ENCODE results near the gene ARPC5L. TPM values are rescaled to one million over a fixed set of nuclear protein-coding genes. Genes with fewer than 3 reads are reported as not detected.

ARPC5L gene
- total and polyA plus RNA-seq, 2 of the 8 experiments (the other 6 are each of a cell fraction or from before 2014, with no cell fraction given), result 34.1 to 50.6 TPM

DNA sequence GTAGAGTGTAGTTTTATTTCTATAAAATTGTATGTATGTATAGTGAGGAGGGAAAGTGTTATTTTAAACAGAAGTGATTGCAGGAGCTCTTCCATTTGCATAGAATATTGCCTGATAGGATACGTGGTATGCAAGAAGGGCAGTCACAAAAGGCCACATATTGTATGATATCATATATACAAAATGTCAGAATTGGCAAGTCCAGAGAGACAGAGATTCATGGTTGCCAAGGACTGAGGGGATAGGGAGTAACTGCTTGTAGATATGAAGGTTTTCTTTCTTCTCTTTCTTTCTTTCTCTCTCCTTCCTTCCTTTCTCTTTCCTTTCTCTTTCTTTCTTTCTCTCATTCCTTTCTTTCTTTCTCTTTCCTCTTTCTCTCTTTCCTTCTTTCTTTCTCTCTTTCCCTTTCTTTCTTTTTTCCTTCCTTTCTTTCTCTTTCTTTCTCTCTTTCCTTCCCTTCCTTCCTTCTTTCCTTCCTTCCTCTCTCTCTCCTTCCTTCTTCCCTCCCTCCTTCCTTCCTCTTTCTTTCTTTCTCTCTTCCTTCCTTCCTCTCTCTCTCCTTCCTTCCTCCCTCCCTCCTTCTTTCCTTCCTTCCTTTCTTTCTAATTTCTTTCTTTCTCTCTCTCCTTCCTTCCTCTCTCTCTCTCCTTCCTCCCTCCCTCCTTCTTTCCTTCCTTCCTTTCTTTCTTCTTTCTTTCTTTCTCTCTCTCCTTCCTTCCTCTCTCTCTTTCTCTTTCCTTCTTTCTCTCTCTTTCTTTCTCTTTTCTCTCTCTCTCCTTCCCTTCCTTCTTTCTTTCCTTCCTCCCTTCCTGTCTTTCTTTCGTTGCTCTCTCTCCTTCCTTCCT is 33.2 kb upstream of the ARPC5L start:
- Histone ChIP-seq H2BK120ac (replicated peaks; ENCODE audit: low read depth, low read length) (no peak overlapping the region), H3K18ac (ENCODE audit: extremely low read depth, low read length) (no peak overlapping the region; the same call in 1 of the 2 replicates), H3K23me2 (ENCODE audit: low read depth, low read length) (no peaks in the 10 kb centered on the region), H2BK5ac (ENCODE audit: low read depth, low read length) (no peak overlapping the region), H3K79me1 (ENCODE audit: low read depth, low read length) (no peaks in the 10 kb centered on the region), H3K4me1 (replicated peaks in 1 of 4; ENCODE audit: control insufficient read depth in 3 of 4, insufficient read depth in 4 of 4, low read length in 3 of 4) (peaks cover 0 to 3% (median 1%) of the 10 kb centered on the region in 4 experiments; a peak in 3 of 7 replicates), H2AFZ (ENCODE audit: low read length) (0 out of 2 replicates have a peak overlapping the region, but pooled peaks have one; percentile 33), H3K27ac (ENCODE audit: low read depth, low read length) (no peak overlapping the region), H3K9ac (replicated peaks in 1 of 4; ENCODE audit: extremely low read depth in 1 of 4, low read depth in 3 of 4, low read length in 3 of 4) (no peak overlapping the region), H4K20me1 (replicated peaks in 1 of 2; ENCODE audit: control insufficient read depth in 1 of 2, insufficient read depth in 2 of 2, low read length in 2 of 2) (no peaks in the 10 kb centered on the region), H3K27me3 (replicated peaks in 1 of 4; ENCODE audit: control insufficient read depth in 3 of 4, extremely low read depth in 1 of 4, insufficient read depth in 3 of 4, low read length in 3 of 4) (no peaks in the 10 kb centered on the region), H4K5ac (ENCODE audit: insufficient read length, low read depth, low read length) (no peak overlapping the region), H3K4me3 (ENCODE audit: extremely low read depth in 1 of 4, insufficient read depth in 2 of 4, low read depth in 3 of 4, low read length in 4 of 4) (no peak overlapping the region), H2AK5ac (ENCODE audit: low read depth, low read length) (no peak overlapping the region), H4K91ac (replicated peaks; ENCODE audit: insufficient read length, low read length) (no peak overlapping the region), H2BK20ac (ENCODE audit: low read length) (no peak overlapping the region), H3K23ac (ENCODE audit: insufficient read length) (no peak overlapping the region), H2BK15ac (ENCODE audit: low read length) (no peak overlapping the region), H3K9me3 (ENCODE audit: insufficient read depth in 2 of 2, low read depth in 1 of 2, low read length in 1 of 2) (no peaks in the 10 kb centered on the region), H3K36me3 (ENCODE audit: control insufficient read depth in 2 of 4, insufficient read depth in 4 of 4, low read length in 3 of 4) (no peaks in the 10 kb centered on the region), H3K4me2 (ENCODE audit: insufficient read depth in 1 of 2, low read depth in 2 of 2, low read length in 2 of 2) (0 out of 4 replicates have a peak overlapping the region, but pooled peaks of 1 of the 2 experiments have one; percentile 34), H2BK12ac (ENCODE audit: low read depth, low read length) (0 out of 2 replicates have a peak overlapping the region, but pooled peaks have one; percentile 9), H4K8ac (ENCODE audit: extremely low read depth, insufficient read depth, low read length) (no peak overlapping the region), H3K14ac (ENCODE audit: insufficient read length) (no peak overlapping the region), H3K56ac (replicated peaks; ENCODE audit: insufficient read length, low read depth, low read length) (no peak overlapping the region), H3K4ac (replicated peaks; ENCODE audit: insufficient read length, low read depth, low read length) (no peak overlapping the region), H3K79me2 (ENCODE audit: control insufficient read depth in 1 of 2, insufficient read depth in 2 of 2, low read length in 2 of 2) (no peaks in the 10 kb centered on the region)
- TF ChIP-seq FOSL1 (IDR thresholded peaks at IDR 0.05; ENCODE audit: insufficient read depth, low read depth, low read length) (no peak), EP300 (IDR thresholded peaks at IDR 0.05; ENCODE audit: borderline replicate concordance in 1 of 2, low read depth in 2 of 2, low read length in 2 of 2) (no peak), TAF7 (optimal IDR thresholded peaks at IDR 0.05; ENCODE audit: borderline replicate concordance, low read depth, low read length) (no peak), RBBP5 (IDR thresholded peaks at IDR 0.05; ENCODE audit: borderline replicate concordance, low read depth, low read length) (no peak), SP4 (IDR thresholded peaks at IDR 0.05; ENCODE audit: low read length) (no peak), RAD21 (IDR thresholded peaks at IDR 0.05 in 1 of 2, conservative IDR thresholded peaks at IDR 0.05 in 1 of 2; ENCODE audit: low read depth in 2 of 2, low read length in 2 of 2) (no peak), JUND (IDR thresholded peaks at IDR 0.05; ENCODE audit: low read length) (no peak), EZH2 (IDR thresholded peaks at IDR 0.05; ENCODE audit: low read depth, low read length, severe bottlenecking) (no peak)
- TF ChIP-seq, protein P1, sequence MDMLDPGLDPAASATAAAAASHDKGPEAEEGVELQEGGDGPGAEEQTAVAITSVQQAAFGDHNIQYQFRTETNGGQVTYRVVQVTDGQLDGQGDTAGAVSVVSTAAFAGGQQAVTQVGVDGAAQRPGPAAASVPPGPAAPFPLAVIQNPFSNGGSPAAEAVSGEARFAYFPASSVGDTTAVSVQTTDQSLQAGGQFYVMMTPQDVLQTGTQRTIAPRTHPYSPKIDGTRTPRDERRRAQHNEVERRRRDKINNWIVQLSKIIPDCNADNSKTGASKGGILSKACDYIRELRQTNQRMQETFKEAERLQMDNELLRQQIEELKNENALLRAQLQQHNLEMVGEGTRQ (IDR thresholded peaks at IDR 0.05; ENCODE audit: low read length), result no peak
- POLR2A ChIA-PET (ENCODE audit: partially characterized antibody), result interaction anchor here (1.5 to 3.2 kb wide), 3 partner anchors 12 to 51 kb away, joined by 3 to 18 read pairs (median 4); partner anchors contain the start of genes ARPC5L and RPL35
- 0 to 51% methylated on average over 1 to 2 of the region's 2 CpGs for WGBS, 2 experiments (ENCODE audit: extremely low coverage in 1 of 2, insufficient coverage in 1 of 2, insufficient read length in 1 of 2, insufficient replicate concordance in 2 of 2, low coverage in 1 of 2, low lambda C conversion rate in 2 of 2, missing lambda C conversion rate in 1 of 2)
- DNase-seq (ENCODE audit: low read depth in 1 of 2, low spot score in 2 of 2), result no peak
- FAIRE-seq, result no peak
- CTCF ChIA-PET (ENCODE audit: partially characterized antibody), result interaction anchor here (0.6 to 65.2 kb wide), 6 partner anchors 15 to 1480 kb away, joined by 3 to 1529 read pairs (median 4); partner anchors contain the start of genes ARPC5L, NR6A1, OLFML2A and RPL35

Data from H1 (cell line).